ENCODE data around the gene KDM2A. TPM values are rescaled to one million over a fixed set of nuclear protein-coding genes. Genes with fewer than 3 reads are reported as not detected.

KDM2A gene
- total RNA-seq, 6 experiments from 2014 or later, result 23.8 to 37.1 (median 33.4) TPM

- ATAC-seq, result peak; percentile 32 to 58 (median 50)
- Histone ChIP-seq H3K9me3 (no peaks in the 10 kb centered on the region), H3K4me3 (peak overlapping the region; percentile 93 to 99 (median 96)), H3K27ac (peak overlapping the region; percentile 36 to 75 (median 57)), H3K4me1 (peaks cover 0 to 22% (median 8%) of the 10 kb centered on the region in 4 donors), H3K27me3 (no peaks in the 10 kb centered on the region), H3K36me3 (peaks cover 0 to 8% (median 1%) of the 10 kb centered on the region in 4 donors)
- intact Hi-C loops (cut with DNase I), result no loop called here
- TF ChIP-seq CTCF (IDR thresholded peaks at IDR 0.05), result no peak
- TF ChIP-seq POLR2A (IDR thresholded peaks at IDR 0.05), result no peak
- DNase-seq, result peak; percentile 59 to 70 (median 69)
- WGBS (ENCODE audit: insufficient coverage, low coverage, low lambda C conversion rate, missing lambda C conversion rate), result 27% methylated on average over 7 of the region's 23 CpGs
Measured at GRCh38 chr11:67302571-67303131, 183.6 kb downstream of the KDM2A start.

- no peak for TF ChIP-seq CTCF (IDR thresholded peaks at IDR 0.05)
- peak; percentile 43 for TF ChIP-seq POLR2A (IDR thresholded peaks at IDR 0.05)
- Histone ChIP-seq H3K9me3 (no peaks in the 10 kb centered on the region), H3K27me3 (no peaks in the 10 kb centered on the region), H3K4me3 (peak within 1 kb of the TSS; percentile 93 to 99 (median 96)), H3K27ac (peak within 1 kb of the TSS; percentile 44 to 75 (median 57)), H3K36me3 (peaks cover 0 to 10% (median 1%) of the 10 kb centered on the region in 4 donors), H3K4me1 (peaks cover 0 to 22% (median 8%) of the 10 kb centered on the region in 4 donors)
- WGBS (ENCODE audit: insufficient coverage, low coverage, low lambda C conversion rate, missing lambda C conversion rate), result 0% methylated on average over 14 of the region's 65 CpGs
- intact Hi-C loops (cut with DNase I), result no loop called here
- peak; percentile 92 to 94 (median 93) for DNase-seq
- ATAC-seq, result peak; percentile 91 to 96 (median 94)
Measured at GRCh38 chr11:67303132-67303834, 184.2 kb downstream of the KDM2A start, which contains the start of gene SSH3. TSS of gene SSH3 (plus strand) at chr11:67303530. CDS start at chr11:67303626, 96 bp downstream.

- TF ChIP-seq POLR2A (IDR thresholded peaks at IDR 0.05) (no peak), CTCF (IDR thresholded peaks at IDR 0.05) (no peak)
- peak in 3 of 4 donors; percentile 5 to 11 (median 9) for ATAC-seq
- H3K27me3 ChIP-seq, result no peaks in the 10 kb centered on the region
- H3K27ac ChIP-seq, result peak overlapping the region; percentile 44 to 75 (median 57)
- H3K4me3 ChIP-seq, result peak overlapping the region; percentile 93 to 99 (median 96)
- WGBS (ENCODE audit: insufficient coverage, low coverage, low lambda C conversion rate, missing lambda C conversion rate), result 0% methylated on average over 1 of the region's 43 CpGs
- peaks cover 0 to 22% (median 8%) of the 10 kb centered on the region in 4 donors for H3K4me1 ChIP-seq
- H3K9me3 ChIP-seq, result no peaks in the 10 kb centered on the region
- H3K36me3 ChIP-seq, result peaks cover 0 to 16% (median 1%) of the 10 kb centered on the region in 4 donors
- intact Hi-C loops (cut with DNase I), result no loop called here
- DNase-seq, result peak; percentile 45 to 63 (median 56)
Measured at GRCh38 chr11:67303835-67304411, 184.9 kb downstream of the KDM2A start.

GRCh38 chr11:67304511-67305113 lies 185.5 kb downstream of the KDM2A start:
- H3K27ac ChIP-seq, result no peak overlapping the region
- H3K36me3 ChIP-seq, result peaks cover 0 to 17% (median 1%) of the 10 kb centered on the region in 4 donors

More at GRCh38 chr11:67304511-67305113, 185.5 kb downstream of the KDM2A start:
- TF ChIP-seq CTCF (IDR thresholded peaks at IDR 0.05) (no peak), POLR2A (IDR thresholded peaks at IDR 0.05) (no peak)
- H3K9me3 ChIP-seq, result no peaks in the 10 kb centered on the region
- 80% methylated on average over 6 of the region's 14 CpGs for WGBS (ENCODE audit: insufficient coverage, low coverage, low lambda C conversion rate, missing lambda C conversion rate)
- H3K4me3 ChIP-seq, result peak overlapping the region; percentile 93 to 99 (median 96)
- intact Hi-C loops (cut with DNase I), result loop anchor here in 1 of 2 donors (5.0 kb wide), 1 partner anchor 32 kb away; no protein-coding TSS in a partner anchor
- H3K27me3 ChIP-seq, result no peaks in the 10 kb centered on the region
- no peak for ATAC-seq
- DNase-seq, result peak in 2 of 3 donors; percentile 49 to 55
- peaks cover 0 to 22% (median 8%) of the 10 kb centered on the region in 4 donors for H3K4me1 ChIP-seq
